K562 treated with DMSO at 1 percent for 12 hours (cell line): ENCODE results near the gene MEIS2. TPM values are rescaled to one million over a fixed set of nuclear protein-coding genes. Genes with fewer than 3 reads are reported as not detected.

Experiments
- total RNA-seq: library from RNA; unstranded; fragments of 300-600 nt; gene quantifications from 2 replicates; pipeline ENCODE4 v1.2.3, GENCODE V29; 2022; ENCODE audit not compliant: insufficient read depth

MEIS2 gene
- 14.0 and 28.6 TPM in 2 replicates for total RNA-seq

DNA sequence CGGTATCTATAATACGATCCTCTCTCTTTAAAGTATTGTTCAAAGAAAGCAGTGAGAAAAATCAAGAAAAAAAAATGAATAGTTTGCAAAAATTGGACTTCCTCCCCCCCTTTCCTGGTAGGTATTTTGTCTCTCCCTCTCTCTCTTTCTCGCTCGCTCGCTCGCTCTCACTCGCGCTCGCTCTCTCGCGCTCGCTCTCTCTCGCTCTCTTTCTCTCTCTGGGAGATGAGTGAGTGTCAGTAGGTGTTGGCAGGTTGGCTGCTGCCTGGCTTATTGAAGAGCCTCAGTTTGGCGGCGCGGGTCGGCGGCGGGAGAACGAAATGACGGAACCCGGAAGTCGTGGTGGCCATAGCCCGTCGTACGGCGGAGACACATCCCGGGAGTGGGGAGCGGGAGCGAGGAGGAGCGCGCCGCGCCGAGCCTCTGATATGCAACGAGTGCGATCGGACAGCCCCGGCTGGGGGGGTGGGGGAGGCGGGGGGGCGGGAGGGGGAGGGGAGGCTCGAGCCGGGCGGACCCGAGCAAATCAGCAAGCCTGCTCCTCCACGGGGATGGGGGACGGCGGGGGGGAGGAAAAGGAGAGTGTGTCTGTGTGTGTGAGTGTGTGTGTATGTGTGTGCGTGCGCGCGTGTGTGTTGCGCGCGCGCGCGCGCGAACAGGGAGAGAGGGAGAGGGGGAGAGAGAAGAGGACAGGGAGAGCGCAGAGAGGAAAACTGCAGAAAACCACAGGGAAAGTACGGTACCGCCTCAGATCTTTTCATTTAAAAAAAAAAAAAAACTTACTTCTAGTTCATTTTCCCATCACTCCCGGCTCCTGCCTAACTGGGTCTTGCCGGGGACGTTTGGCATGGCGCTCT is at the start of gene MEIS2:
TSS of gene MEIS2 (minus strand) at position 441 of the 857 bp plus-strand sequence. CDS start 1,083 bp downstream, outside the sequence.

